OCI-LY1 (cell line): Measurements from ENCODE around the gene ZNF701.
"Not testable (repeated sequence)": the region's sequence is repeated elsewhere in the genome, so short reads cannot be mapped to it uniquely, and the experiment has no call there.

Experiments used
- H2AFZ ChIP-seq: fragments of 200-600 bp; sonication (generic), shearing (Covaris generic); 2 replicates; pipeline ENCODE4 v1.6.0; 2014; ENCODE audit warnings: antibody characterized with exemption, mild to moderate bottlenecking, low read length
- H3F3A ChIP-seq: fragments of 200-600 bp; sonication (generic), shearing (Covaris generic); 2 replicates; pipeline ENCODE4 v1.6.0; 2014; ENCODE audit warnings: mild to moderate bottlenecking, antibody characterized with exemption, low read length, moderate library complexity; ENCODE audit not compliant: insufficient read depth
- H3K27ac ChIP-seq: fragments of 200-600 bp; sonication (generic); 2 replicates; pipeline ENCODE4 v1.5.1; 2014; ENCODE audit warnings: low read length, mixed run types, mild to moderate bottlenecking, low read depth; ENCODE audit not compliant: poor library complexity, severe bottlenecking
- H3K27me3 ChIP-seq: fragments of 200-600 bp; sonication (generic); 2 replicates; pipeline ENCODE4 v1.6.0; 2014; ENCODE audit warnings: antibody characterized with exemption, mild to moderate bottlenecking, low read length, moderate library complexity; ENCODE audit not compliant: insufficient read depth
- H3K36me3 ChIP-seq: fragments of 200-600 bp; sonication (generic); 2 replicates; pipeline ENCODE4 v1.6.1; 2014; ENCODE audit warnings: mild to moderate bottlenecking, antibody characterized with exemption, low read length, moderate library complexity, mixed read lengths; ENCODE audit not compliant: insufficient read depth
- H3K4me1 ChIP-seq: fragments of 200-600 bp; sonication (generic); 2 replicates; pipeline ENCODE4 v1.5.1; 2014; ENCODE audit warnings: mild to moderate bottlenecking, low read length, moderate library complexity; ENCODE audit not compliant: insufficient read depth, severe bottlenecking
- H3K4me2 ChIP-seq: fragments of 200-600 bp; sonication (generic), shearing (Covaris generic); 2 replicates; pipeline ENCODE4 v1.6.1; 2014; ENCODE audit warnings: low read length
- H3K4me3 ChIP-seq: fragments of 200-600 bp; sonication (generic); 2 replicates; pipeline ENCODE4 v1.5.1; 2014; ENCODE audit warnings: low read length, low read depth, mild to moderate bottlenecking, mixed read lengths; ENCODE audit not compliant: poor library complexity, severe bottlenecking
- H3K79me2 ChIP-seq: fragments of 200-600 bp; shearing (Covaris generic); 2 replicates; pipeline ENCODE4 v1.6.1; 2016; ENCODE audit warnings: mixed run types, low read length, mixed read lengths; ENCODE audit not compliant: insufficient read depth
- H3K9ac ChIP-seq: fragments of 200-600 bp; sonication (generic), shearing (Covaris generic); 2 replicates; pipeline ENCODE4 v1.6.1; 2014; ENCODE audit warnings: mild to moderate bottlenecking, low read length, mixed read lengths
- H3K9me2 ChIP-seq: fragments of 200-600 bp; sonication (generic), shearing (Covaris generic); 2 replicates; pipeline ENCODE4 v1.6.1; 2014; ENCODE audit warnings: low read depth, mild to moderate bottlenecking, low read length, mixed read lengths
- H3K9me3 ChIP-seq: fragments of 200-600 bp; shearing (Covaris generic); 2 replicates; pipeline ENCODE4 v1.6.1; 2014; ENCODE audit warnings: low read length, mixed read lengths
- H4K20me1 ChIP-seq: fragments of 200-600 bp; sonication (generic), shearing (Covaris generic); 2 replicates; pipeline ENCODE4 v1.6.0; 2016; ENCODE audit warnings: mild to moderate bottlenecking, low read length; ENCODE audit not compliant: insufficient read depth
- CTCF ChIP-seq: fragments of 200-600 bp; sonication (generic), shearing (Covaris generic); IDR thresholded peaks from 2 replicates; pipeline ENCODE4 v1.5.1; 2017; ENCODE audit warnings: mild to moderate bottlenecking, antibody characterized with exemption, low read length, moderate library complexity, mixed read lengths
- EZH2 ChIP-seq: fragments of 200-600 bp; sonication (generic), shearing (Covaris generic); IDR thresholded peaks from 2 replicates; pipeline ENCODE4 v1.8.0; 2017; ENCODE audit warnings: borderline replicate concordance, mixed run types, mild to moderate bottlenecking, antibody characterized with exemption, low read length, moderate library complexity, mixed read lengths

The ZNF701 gene

GRCh38 chr19:52601025-52601973 lies 31.2 kb downstream of the ZNF701 start:
- peak; percentile 14; the same call in 1 of the 2 replicates for TF ChIP-seq CTCF
- TF ChIP-seq EZH2 = no peak
- Histone ChIP-seq H3K9me2 (no peaks in the 10 kb centered on the region), H3K4me1 (peaks cover 15% of the 10 kb centered on the region), H3K27ac (no peak overlapping the region), H3K9me3 (peaks cover 12% of the 10 kb centered on the region), H3K4me3 (peak overlapping the region; percentile 77), H3K4me2 (peak overlapping the region; percentile 88), H4K20me1 (no peaks in the 10 kb centered on the region), H3K79me2 (no peaks in the 10 kb centered on the region), H2AFZ (peak overlapping the region; percentile 90), H3F3A (0 out of 2 replicates have a peak, but pooled peaks cover under 1% of the 10 kb centered on the region), H3K9ac (peak overlapping the region; percentile 79), H3K27me3 (no peaks in the 10 kb centered on the region), H3K36me3 (peaks cover 18% of the 10 kb centered on the region)

- not testable (repeated sequence) for H3K9me2 ChIP-seq, H2AFZ ChIP-seq, H3F3A ChIP-seq, H4K20me1 ChIP-seq, H3K27me3 ChIP-seq, H3K27ac ChIP-seq, H3K79me2 ChIP-seq
- Histone ChIP-seq H3K4me2 (peak overlapping the region; percentile 88), H3K36me3 (peaks cover 23% of the 10 kb centered on the region), H3K4me3 (peak overlapping the region; percentile 77), H3K9ac (peak overlapping the region; percentile 79), H3K4me1 (peaks cover 15% of the 10 kb centered on the region), H3K9me3 (peaks cover 11% of the 10 kb centered on the region; the same call in 1 of the 2 replicates)
These were observed 31.9 kb downstream of the ZNF701 start for GRCh38 chr19:52601974-52602366.

GRCh38 chr19:52602941-52603340 lies 32.9 kb downstream of the ZNF701 start:
- no peak overlapping the region for H3K4me3 ChIP-seq
- no peaks in the 10 kb centered on the region for H3K79me2 ChIP-seq
- H3K27me3 ChIP-seq = no peaks in the 10 kb centered on the region
- 0 out of 2 replicates have a peak, but pooled peaks cover 4% of the 10 kb centered on the region for H3F3A ChIP-seq
- no peaks in the 10 kb centered on the region for H3K9me2 ChIP-seq
- H3K27ac ChIP-seq = no peak overlapping the region
- no peaks in the 10 kb centered on the region for H4K20me1 ChIP-seq
- no peak overlapping the region for H3K4me2 ChIP-seq
- TF ChIP-seq CTCF (no peak), EZH2 (no peak)
- H3K9ac ChIP-seq = no peak overlapping the region
- peaks cover 15% of the 10 kb centered on the region for H3K4me1 ChIP-seq
- H3K36me3 ChIP-seq = peaks cover 23% of the 10 kb centered on the region
- no peak overlapping the region for H2AFZ ChIP-seq
- H3K9me3 ChIP-seq = peaks cover 10% of the 10 kb centered on the region; the same call in 1 of the 2 replicates
